ENCODE data around the gene F2RL1. TPM values are rescaled to one million over a fixed set of nuclear protein-coding genes. Genes with fewer than 3 reads are reported as not detected.

The F2RL1 gene
- total RNA-seq, 2 donors from 2014 or later, result 174 to 180 TPM

DNA sequence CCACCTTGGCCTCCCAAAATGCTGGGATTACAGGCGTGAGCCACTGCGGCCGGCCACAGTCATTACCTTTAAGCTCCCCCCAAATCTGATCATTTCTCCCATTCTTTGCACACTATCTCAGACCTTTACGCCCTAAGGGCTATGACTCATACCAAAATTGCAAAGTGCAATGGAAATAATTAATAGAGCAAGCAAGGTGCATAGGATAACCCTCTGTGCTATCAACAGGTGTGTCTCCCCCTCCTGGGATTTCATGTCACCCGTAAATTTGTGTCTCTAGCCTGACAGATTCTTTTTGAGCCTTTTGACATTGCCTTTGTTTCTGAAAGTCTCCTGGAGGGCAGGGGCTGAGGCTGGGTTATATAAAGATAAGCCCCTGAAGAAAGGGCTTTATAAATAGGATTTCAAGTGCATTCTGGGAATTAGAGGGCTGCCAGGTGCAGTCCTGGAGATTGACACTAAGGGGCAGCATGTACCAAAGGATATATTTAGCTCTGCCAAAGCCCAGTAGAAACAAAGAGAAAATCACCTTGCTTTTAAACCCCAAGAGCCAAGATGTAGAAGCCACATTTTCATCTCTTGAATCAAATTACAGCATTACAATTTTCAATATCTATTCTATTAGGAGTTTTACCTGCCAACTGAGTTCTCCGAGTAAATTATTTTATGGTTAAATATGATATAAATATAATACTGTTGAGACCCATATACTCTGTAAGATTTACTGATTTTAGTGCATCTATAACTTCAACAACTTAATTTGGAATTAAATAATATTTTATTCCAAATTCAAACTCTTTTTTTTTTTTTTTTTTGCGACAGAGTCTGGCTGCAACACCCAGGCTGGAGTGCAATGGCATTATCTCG lies 49.2 kb downstream of the F2RL1 start:
- intact Hi-C loops (cut with DNase I, micrococcal nuclease), result no loop called here
- ATAC-seq, result peak; percentile 81
- peak in 1 of 2 donors; percentile 73 for DNase-seq

DNA sequence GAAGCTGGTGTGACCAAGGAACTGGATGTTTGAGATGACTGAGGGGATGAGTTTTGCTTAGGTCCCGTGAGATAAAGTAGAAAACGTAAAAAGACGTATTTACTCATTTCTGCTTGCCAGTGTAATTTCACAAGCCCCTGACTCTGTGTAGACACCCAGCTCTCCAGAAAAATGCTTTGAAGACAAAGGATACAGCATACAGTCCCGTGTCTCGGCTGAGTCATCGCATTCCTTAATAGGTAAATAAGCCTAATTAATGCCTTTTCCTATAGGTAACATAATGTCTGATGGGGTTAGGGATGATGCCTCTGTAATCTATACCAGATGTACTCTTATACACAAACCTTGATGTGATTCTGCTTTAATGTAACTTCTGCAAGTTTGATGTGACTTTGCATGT lies 51.2 kb downstream of the F2RL1 start:
- intact Hi-C loops (cut with DNase I, micrococcal nuclease), result loop anchor here in 1 of 2 donors (10.0 kb wide), 1 partner anchor 135 kb away; no protein-coding TSS in a partner anchor
- no peak for DNase-seq
- ATAC-seq, result no peak

DNA sequence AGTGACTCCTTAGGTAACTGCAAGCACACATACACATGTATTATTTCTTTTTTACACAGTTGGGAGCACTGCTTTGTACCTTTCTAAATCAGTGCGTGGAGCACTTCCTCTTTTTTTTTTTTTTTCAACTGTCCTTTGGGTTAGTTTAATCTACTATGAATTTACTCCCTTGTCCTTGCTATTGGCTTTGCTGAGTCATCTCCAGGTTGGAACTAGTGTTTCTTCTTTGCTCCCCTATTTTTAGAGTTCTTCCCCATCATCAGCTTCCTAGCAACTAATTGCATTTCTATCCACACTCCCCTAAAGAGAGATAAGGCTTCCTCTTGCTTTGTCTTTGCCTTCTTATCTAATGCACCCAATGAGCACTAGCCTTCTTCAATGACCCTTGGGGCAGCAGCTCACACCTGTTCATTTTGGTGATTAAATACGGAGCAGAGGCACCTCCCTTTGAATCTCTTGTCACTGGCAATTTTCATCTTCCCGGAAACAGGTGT lies 55.3 kb downstream of the F2RL1 start:
- ATAC-seq, result peak; percentile 36
- DNase-seq, result no peak

More for the DNA sequence above, 55.3 kb downstream of the F2RL1 start:
- intact Hi-C loops (cut with DNase I, micrococcal nuclease), result loop anchor here in 1 of 2 donors (10.0 kb wide), 1 partner anchor 131 kb away; no protein-coding TSS in a partner anchor

Other genes starting within 250 kb of the F2RL1 start
- gene F2RL2, start 195.6 kb upstream of the F2RL1 start, total RNA-seq, result under 1 TPM; 0.31 to 0.84 TPM
- gene F2R, start 102.9 kb upstream of the F2RL1 start, total RNA-seq, result 1 to 10 TPM; 5.3 to 5.5 TPM
- gene S100Z, start 31.0 kb downstream of the F2RL1 start, total RNA-seq, result under 1 TPM in 1 of 2 donors, not detected in 1; 0.31 TPM
- gene CRHBP, start 134.0 kb downstream of the F2RL1 start, total RNA-seq, result under 1 TPM in 1 of 2 donors, not detected in 1; 0.87 TPM
- 10 to 100 TPM; 18.3 to 20.1 TPM for gene AGGF1, start 211.4 kb downstream of the F2RL1 start, total RNA-seq